RWPE2 (cell line): ENCODE results near the gene ELAVL2.

Experiments used
- ATAC-seq: fragments of 200-7000 bp; cut with Tn5 transposase; 3 replicates; pipeline ENCODE4 v1.9.1; 2021; ENCODE audit warnings: low read depth
- DNase-seq: peaks from one replicate; pipeline ENCODE4 v3.0.0-alpha.2; 2020; ENCODE audit warnings: low spot score
- H3K27ac ChIP-seq: fragments of 450-650 bp; 2 replicates; pipeline ENCODE4 v1.5.1; 2017; ENCODE audit warnings: mild to moderate bottlenecking; ENCODE audit not compliant: poor library complexity, severe bottlenecking
- H3K27me3 ChIP-seq: fragments of 250-450 bp; sonication (Bioruptor Pico); 2 replicates; pipeline ENCODE4 v1.5.1; 2021; ENCODE audit warnings: mild to moderate bottlenecking, moderate library complexity; ENCODE audit not compliant: insufficient read depth, poor library complexity, severe bottlenecking
- H3K36me3 ChIP-seq: fragments of 250-450 bp; sonication (Bioruptor Pico); 2 replicates; pipeline ENCODE4 v1.5.1; 2020; ENCODE audit warnings: low read depth, mild to moderate bottlenecking, moderate library complexity
- H3K4me1 ChIP-seq: fragments of 250-450 bp; sonication (Bioruptor Pico); 2 replicates; pipeline ENCODE4 v1.5.1; 2021; ENCODE audit warnings: mild to moderate bottlenecking, moderate library complexity; ENCODE audit not compliant: insufficient read depth, poor library complexity, severe bottlenecking
- H3K4me3 ChIP-seq: fragments of 250-450 bp; sonication (Bioruptor Pico); 2 replicates; pipeline ENCODE4 v1.5.1; 2021; ENCODE audit warnings: mild to moderate bottlenecking, moderate library complexity; ENCODE audit not compliant: severe bottlenecking
- H3K9me3 ChIP-seq: fragments of 250-450 bp; sonication (Bioruptor Pico); 2 replicates; pipeline ENCODE4 v1.5.1; 2021; ENCODE audit warnings: mild to moderate bottlenecking, moderate library complexity; ENCODE audit not compliant: severe bottlenecking
- TF ChIP-seq, protein P1 (sequence below): fragments of 450-650 bp; IDR thresholded peaks from one replicate; pipeline ENCODE4 v1.5.1; 2017; ENCODE audit warnings: mild to moderate bottlenecking, moderate library complexity; ENCODE audit not compliant: poor library complexity, severe bottlenecking

Gene ELAVL2

DNA sequence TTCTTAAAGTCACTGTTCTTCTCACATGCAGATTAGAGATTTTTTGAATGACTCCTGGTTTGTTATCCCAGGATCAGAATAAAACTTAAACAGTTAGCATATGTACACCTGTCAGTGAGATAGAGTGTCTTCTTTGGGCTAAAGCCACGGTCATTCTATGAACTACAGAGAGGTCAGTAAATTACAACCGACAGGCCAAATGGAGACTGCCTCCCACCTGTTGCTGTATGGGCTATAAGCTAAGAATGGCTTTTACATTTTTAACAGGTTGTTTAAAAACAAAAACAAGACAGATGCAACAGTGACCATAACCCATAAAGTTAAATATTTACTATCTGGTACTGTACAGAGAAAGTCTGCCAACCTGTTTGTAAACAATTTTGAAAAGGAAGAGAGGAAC, 125.7 kb downstream of the ELAVL2 start:
- ATAC-seq, result no peak
- no peaks in the 10 kb centered on the region for H3K9me3 ChIP-seq
- no peaks in the 10 kb centered on the region for H3K27me3 ChIP-seq
- H3K36me3 ChIP-seq, result peaks cover 16% of the 10 kb centered on the region
- H3K4me3 ChIP-seq, result no peak overlapping the region
- TF ChIP-seq, protein P1, sequence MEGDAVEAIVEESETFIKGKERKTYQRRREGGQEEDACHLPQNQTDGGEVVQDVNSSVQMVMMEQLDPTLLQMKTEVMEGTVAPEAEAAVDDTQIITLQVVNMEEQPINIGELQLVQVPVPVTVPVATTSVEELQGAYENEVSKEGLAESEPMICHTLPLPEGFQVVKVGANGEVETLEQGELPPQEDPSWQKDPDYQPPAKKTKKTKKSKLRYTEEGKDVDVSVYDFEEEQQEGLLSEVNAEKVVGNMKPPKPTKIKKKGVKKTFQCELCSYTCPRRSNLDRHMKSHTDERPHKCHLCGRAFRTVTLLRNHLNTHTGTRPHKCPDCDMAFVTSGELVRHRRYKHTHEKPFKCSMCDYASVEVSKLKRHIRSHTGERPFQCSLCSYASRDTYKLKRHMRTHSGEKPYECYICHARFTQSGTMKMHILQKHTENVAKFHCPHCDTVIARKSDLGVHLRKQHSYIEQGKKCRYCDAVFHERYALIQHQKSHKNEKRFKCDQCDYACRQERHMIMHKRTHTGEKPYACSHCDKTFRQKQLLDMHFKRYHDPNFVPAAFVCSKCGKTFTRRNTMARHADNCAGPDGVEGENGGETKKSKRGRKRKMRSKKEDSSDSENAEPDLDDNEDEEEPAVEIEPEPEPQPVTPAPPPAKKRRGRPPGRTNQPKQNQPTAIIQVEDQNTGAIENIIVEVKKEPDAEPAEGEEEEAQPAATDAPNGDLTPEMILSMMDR, result no peak
- DNase-seq, result no peak
- H3K27ac ChIP-seq, result no peak overlapping the region
- H3K4me1 ChIP-seq, result peaks cover 18% of the 10 kb centered on the region

DNA sequence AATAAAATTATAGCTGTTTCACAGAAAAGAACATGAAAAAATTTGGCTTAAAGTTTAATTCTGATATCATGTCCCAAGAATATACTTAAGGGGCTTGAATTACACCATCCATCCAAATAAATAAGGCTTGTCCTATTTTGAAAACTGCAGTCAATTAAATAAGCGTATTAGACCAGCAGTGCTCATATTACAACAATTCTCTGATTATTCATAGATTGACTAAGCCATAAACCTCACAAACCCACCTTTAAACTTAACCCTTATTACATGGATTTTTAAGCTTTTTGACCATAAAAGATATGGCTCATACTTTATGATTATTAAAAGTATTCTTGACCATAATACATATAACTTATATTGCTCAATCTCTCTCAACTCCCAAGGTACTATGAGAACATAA, 127.9 kb downstream of the ELAVL2 start:
- Histone ChIP-seq H3K27me3 (no peaks in the 10 kb centered on the region), H3K36me3 (peaks cover 11% of the 10 kb centered on the region), H3K9me3 (no peaks in the 10 kb centered on the region), H3K27ac (peak overlapping the region; percentile 16), H3K4me1 (peaks cover 18% of the 10 kb centered on the region), H3K4me3 (no peak overlapping the region)
- DNase-seq (no peak), ATAC-seq (peak; percentile 37; the same call in 1 of the 3 replicates)
- TF ChIP-seq, protein P1, result no peak

DNA sequence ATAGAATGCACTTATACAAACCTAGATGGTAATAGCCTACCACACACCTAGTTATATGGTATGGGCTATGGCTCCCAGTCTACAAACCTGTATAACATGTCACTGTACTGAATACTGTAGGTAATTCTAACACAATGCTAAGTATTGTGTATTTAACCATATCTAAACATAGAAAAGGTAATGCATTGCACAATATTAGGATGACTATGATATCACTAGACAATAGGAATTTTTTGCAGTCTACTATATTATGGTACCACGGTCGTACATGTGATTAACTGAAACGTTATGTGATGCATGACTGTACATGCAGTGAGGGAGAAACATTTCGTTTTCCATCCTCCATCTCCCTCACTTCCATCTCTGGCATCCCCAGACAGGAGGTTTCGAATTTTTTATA, 130.5 kb downstream of the ELAVL2 start:
- Histone ChIP-seq H3K27ac (peak overlapping the region; percentile 16), H3K4me1 (peaks cover 18% of the 10 kb centered on the region), H3K36me3 (peaks cover 6% of the 10 kb centered on the region; the same call in 1 of the 2 replicates), H3K27me3 (no peaks in the 10 kb centered on the region), H3K4me3 (no peak overlapping the region), H3K9me3 (no peaks in the 10 kb centered on the region)
- TF ChIP-seq, protein P1, result no peak
- DNase-seq, result no peak
- ATAC-seq, result peak; percentile 73

DNA sequence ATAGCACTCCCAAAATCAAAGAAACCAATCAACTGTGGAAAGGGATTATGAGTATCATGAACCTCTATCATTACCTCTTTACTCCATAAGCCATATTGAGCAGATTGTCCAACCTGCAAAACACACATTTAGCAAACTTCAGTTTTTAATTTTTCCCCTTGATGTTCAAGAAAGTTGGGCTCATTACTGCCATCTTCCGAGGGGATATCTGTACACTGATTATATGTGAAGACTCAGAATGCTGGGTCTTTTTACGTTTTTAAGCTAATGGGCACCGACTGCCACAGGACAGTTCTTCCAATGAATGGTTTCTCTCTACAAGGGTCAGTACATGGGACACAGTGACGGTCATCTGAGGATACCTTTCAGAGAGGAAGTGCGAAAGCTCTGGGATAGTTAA, 132.7 kb downstream of the ELAVL2 start:
- peaks cover 14% of the 10 kb centered on the region for H3K4me1 ChIP-seq
- H3K27ac ChIP-seq, result no peak overlapping the region
- no peak overlapping the region for H3K4me3 ChIP-seq
- no peaks in the 10 kb centered on the region for H3K27me3 ChIP-seq
- ATAC-seq (no peak), DNase-seq (no peak)
- H3K36me3 ChIP-seq, result peaks cover 3% of the 10 kb centered on the region; the same call in 1 of the 2 replicates
- H3K9me3 ChIP-seq, result no peaks in the 10 kb centered on the region
- TF ChIP-seq, protein P1, result no peak

DNA sequence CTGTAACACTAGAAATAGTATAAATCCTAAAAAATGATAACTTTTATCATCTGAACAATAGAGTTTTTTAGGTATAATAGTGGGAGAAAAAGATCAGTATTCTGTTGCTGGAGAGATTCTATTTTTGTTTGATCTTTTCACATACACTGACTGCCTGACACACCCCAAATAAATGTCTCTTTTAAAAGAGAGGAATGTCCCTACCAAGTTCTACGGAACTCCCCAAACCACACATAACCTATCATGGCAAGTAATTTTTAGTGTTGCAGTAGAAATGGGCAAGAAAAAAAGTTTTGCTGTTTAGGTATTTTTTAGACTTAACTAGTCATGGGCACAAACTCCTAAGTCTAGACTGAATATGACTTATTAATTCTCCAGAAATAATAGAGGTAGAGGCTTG, 139.1 kb downstream of the ELAVL2 start:
- Histone ChIP-seq H3K36me3 (peaks cover 12% of the 10 kb centered on the region), H3K4me3 (no peak overlapping the region), H3K27me3 (no peaks in the 10 kb centered on the region), H3K9me3 (no peaks in the 10 kb centered on the region), H3K27ac (peak overlapping the region; percentile 59), H3K4me1 (peaks cover 44% of the 10 kb centered on the region)
- no peak for DNase-seq
- TF ChIP-seq, protein P1, result no peak
- no peak for ATAC-seq
